ENCODE results near the gene ABCD2.
"Not testable (repeated sequence)": the region's sequence is repeated elsewhere in the genome, so short reads cannot be mapped to it uniquely, and the experiment has no call there.

ABCD2 gene

GRCh38 chr12:39610436-39611025, 9.1 kb downstream of the ABCD2 start:
- no peak for DNase-seq

GRCh38 chr12:39606712-39607423, 12.7 kb downstream of the ABCD2 start:
- no peak for DNase-seq

DNA sequence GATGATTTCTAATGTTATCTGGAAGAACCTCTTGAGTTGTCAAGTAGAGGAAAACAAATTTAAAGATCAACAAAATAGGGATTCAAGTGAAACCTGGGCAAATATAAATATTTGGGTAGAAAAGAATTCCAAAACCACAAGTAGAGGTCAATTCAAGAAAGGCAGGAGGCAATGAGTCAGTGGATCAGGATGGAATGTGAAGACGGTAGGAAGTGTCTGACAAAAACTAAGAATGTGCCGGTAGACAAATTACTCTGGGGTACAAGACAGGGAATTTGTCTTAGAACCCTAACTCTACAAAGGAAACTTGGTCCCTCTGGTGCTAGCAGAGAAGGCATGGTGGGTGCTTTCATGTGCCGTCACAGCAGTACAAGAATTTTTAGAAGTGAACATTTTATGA, 13.6 kb downstream of the ABCD2 start:
- DNase-seq, result peak; percentile 71

DNA sequence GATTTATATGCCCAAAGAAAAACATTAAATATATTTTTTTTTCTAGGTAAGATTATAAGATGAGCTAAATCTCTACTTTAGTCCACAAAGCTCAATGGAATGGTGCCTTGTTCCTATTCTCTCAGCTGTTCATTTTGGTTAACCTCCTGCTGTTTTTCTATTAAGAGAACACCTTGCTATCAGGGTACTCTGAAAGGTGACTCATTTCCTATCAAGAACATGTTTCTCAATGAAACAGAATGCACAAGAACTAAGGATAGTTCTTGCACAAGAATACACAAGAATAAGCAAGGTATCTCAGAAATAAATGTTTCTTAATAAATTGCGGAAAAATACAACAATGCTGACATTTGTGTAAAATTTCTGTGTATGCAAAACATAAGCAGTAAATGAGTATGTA, 14.1 kb downstream of the ABCD2 start:
- DNase-seq, result no peak

- DNase-seq, result no peak
These were observed 16.5 kb downstream of the ABCD2 start for GRCh38 chr12:39603065-39603464.

- not testable (repeated sequence) for DNase-seq
These were observed 17.7 kb downstream of the ABCD2 start for GRCh38 chr12:39601951-39602350.

DNA sequence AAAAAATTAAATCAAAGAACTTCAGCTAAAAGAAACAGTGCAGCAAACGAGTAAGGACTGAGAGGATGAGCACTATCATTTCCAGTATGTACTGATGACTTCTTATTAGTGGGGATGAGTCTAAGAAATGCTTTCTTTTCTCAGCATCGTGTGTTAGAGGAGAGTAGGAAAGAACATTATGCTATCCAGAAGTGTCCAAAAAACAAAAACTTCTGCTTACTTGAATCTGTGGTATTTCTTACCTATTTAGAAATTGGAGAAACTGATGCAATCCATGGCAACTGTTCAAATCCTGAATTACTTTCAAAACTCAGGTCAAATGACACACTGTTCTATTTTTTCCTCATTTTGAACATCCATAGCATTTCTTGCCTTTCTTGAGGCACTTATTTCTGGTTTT, 23.7 kb downstream of the ABCD2 start:
- DNase-seq, result no peak

DNA sequence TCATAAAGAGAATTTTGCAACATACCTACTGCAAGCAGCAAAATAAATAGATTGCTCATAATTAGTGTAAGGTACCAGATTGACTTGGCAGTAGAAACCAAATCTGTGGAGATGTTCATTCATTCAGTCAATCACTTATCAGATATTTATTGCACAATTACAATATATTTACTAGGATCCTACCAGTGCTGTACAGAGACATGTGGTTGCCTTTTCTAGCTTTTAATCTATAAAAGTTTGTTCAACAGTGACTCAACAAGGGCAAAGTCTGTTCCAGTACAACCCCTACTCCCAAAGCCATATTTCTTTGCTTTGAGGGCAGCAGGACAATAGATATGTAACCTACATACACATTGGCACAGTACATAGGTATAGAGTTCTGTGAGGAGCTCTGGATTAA, 27.3 kb downstream of the ABCD2 start:
- DNase-seq, result no peak

GRCh38 chr12:39588348-39588747, 31.3 kb downstream of the ABCD2 start:
- DNase-seq, result no peak

GRCh38 chr12:39587225-39587624, 32.4 kb downstream of the ABCD2 start:
- no peak for DNase-seq

- no peak for DNase-seq
These were observed 32.8 kb downstream of the ABCD2 start for GRCh38 chr12:39586816-39587215.

DNA sequence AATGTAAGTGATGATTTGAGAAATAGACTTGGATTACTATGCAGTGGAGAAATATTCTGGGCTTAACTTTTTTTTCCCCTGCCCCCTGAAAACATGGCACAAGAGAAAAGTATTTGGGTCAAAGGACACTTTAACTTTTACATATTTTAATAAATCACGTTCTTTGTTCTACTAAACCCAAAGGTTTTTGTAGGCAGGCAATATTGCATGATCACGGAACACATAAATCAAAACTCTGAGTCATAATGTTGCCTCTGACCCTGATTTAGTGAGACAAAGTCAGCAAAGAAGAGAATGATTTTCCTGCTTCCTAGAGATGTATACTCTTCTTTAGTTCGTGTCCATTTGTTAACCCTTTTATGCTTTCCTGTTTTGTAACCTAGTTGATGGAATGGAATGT, 38.0 kb downstream of the ABCD2 start:
- DNase-seq, result no peak

DNA sequence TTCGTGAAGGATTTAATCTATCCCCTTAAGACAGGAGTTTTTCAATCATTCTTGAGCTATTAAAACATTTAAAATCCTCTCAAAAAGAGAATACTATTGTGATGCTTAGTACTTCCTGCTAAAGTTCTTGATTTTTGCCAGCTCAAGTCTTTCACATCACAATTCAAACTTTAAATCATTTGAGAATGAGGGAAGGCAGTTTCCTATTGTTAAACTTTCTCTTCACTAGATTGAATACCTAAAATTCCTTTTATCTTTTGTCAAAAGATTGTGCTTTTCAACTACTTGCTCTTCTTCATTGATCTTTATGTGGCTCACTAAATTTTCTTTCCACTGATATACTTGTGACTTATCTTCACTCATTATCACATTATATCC, 44.1 kb downstream of the ABCD2 start:
- no peak for DNase-seq

DNA sequence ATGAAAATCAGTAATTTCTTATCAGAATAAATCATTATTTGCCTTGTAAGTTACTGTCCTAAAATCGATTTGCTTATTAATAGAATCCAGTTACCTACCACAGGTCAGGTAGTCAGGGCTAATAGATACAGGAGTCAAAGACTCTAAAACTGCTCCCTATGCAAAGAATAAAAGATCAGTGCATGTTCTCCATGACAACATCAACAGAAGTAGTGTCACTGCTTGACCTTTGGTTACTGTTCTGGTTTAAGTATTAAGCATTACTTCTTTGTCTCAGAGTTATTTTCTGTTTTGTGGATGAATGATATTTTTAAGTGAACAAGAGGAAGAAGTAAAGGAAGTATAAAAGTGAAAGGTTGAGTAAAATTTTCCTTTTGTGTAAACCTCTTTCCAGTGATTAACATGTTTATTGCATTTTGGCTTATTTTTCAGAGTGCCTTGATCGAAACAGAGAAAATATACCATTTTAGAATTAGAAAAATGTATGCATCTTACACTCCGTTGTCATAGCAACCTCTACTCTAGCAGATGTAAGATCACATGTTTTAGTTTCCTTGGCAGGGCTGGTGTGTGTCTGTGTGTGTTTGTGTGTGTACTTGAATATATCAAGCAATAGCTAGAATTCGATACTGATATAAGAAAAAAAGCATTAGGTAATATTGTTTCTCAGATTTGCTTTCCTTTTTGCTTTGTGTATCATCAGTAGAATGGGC, 44.7 kb downstream of the ABCD2 start:
- DNase-seq, result no peak

GRCh38 chr12:39574378-39574777, 45.2 kb downstream of the ABCD2 start:
- DNase-seq, result no peak

DNA sequence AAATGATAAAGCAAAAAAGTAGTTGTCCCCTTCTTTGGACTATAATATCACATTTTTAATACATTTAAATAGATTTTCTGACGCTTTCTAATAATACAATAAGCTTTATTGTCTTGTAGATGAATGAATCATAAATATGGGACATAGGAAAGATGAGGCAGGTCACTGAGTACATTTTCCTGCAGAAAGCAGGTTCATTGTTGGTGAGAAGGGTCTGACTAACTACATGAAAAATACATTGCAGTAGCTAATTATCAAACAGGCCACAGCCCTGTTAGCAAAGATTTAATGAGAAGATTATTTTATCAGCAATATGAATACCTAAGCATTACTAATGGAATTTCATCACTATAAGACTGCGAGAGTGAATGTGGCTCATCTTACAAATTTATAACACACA, 45.6 kb downstream of the ABCD2 start:
- no peak for DNase-seq

- no peak for DNase-seq
These were observed 47.1 kb downstream of the ABCD2 start for GRCh38 chr12:39572551-39572950.

DNA sequence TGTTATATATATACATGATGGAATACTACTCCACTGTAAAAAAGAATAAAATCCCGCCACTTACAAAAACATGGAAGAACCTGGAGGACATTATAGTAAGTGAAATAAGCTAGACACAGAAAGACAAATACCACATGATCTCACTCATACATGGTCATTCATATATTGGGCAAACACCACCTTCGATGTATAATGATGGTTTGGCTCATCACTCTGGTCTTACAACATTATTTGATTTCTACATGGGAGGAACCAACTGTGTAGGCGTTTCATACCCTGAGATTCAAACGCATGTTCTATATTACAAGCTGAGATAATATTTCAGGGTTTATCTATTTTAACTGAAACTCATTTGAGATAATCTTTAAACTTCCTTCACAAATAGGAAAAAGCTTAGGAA, 48.3 kb downstream of the ABCD2 start:
- no peak for DNase-seq

- no peak for DNase-seq
These were observed 66.1 kb downstream of the ABCD2 start for GRCh38 chr12:39553476-39553875.

DNA sequence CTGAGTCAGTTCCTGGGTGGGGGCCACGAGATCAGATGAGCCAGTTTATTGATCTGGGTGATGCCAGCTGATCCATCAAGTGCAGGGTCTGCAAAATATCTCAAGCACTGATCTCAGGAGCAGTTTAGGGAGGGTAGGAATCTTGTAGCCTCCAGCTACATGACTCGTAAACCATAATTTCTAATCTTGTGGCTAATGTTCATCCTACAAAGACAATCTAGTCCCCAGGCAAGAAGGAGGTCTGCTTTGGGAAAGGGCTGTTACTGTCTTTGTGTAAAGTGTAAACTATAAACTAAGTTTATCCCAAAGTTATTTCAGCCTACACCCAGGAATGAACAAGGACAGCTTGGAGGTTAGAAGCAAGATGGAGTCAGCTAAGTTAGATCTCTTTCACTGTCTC, 75.4 kb downstream of the ABCD2 start:
- DNase-seq, result peak; percentile 66

DNA sequence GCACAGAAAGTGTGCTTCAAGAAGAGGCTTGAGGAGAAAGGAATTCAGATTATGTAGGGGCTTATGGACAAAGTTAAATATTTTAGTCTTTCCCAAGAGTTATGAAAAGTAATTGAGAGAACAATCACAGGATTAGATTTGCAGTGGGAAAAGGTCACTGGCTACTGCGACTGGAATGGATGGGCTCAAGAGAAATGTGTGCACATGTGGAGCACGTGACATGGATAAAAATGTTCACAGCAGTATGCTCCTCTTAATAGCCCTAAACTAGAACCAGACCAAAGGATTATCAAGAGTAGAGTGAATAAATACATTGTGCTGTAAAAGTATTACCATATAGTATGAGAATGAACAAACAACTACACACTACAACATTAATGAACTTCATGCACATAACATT, 78.1 kb downstream of the ABCD2 start:
- DNase-seq, result no peak

- no peak for DNase-seq
These were observed 80.9 kb downstream of the ABCD2 start for GRCh38 chr12:39538679-39539104.

GRCh38 chr12:39533951-39534350, 85.7 kb downstream of the ABCD2 start:
- DNase-seq, result no peak

DNA sequence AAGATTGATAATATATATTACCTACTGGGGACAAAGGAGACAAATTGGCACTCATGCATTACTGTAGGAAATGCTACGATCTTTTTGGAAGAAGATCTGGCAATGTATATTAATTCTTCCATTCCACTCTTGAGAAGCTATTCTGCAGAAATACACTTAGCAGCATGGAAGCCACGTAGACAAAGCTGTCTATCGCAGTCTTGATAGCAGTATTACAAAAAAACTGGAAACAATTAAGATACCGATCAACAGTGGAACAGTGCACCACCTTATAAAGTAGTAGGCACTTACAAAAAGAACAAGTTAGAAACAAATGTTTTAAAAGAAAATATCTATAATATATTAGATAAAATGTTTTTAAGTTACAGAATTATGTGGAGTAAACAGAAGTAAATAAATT, 87.2 kb downstream of the ABCD2 start:
- no peak for DNase-seq
